A549 treated with dexamethasone at 1 μM for 4 hours (cell line): Measurements from ENCODE around the gene FKTN. TPM values are rescaled to one million over a fixed set of nuclear protein-coding genes. Genes with fewer than 3 reads are reported as not detected.

Source experiments
- total RNA-seq: library from RNA; stranded (reverse); fragments of 200-300 nt; extraction: Qiagen RNA extraction; gene quantifications from 5 replicates; pipeline ENCODE4 v1.2.3, GENCODE V29; 2022

FKTN gene
- 6.2 to 9.2 TPM (median 8.3 TPM) in 5 replicates for total RNA-seq

GRCh38 chr9:105557804-105558610 is at the start of gene FKTN:
Gene FKTN, plus strand, starts transcription at chr9:105558131. Its CDS starts 16,902 bp downstream, at chr9:105575033.

GRCh38 chr9:105662184-105663104 is 104.5 kb downstream of the FKTN start, which contains the start of gene TAL2:
Gene TAL2, plus strand, starts transcription at chr9:105662457. Its CDS starts 40 bp downstream, at chr9:105662497.

Other genes with a start within 250 kb of the FKTN start
- gene FSD1L, start 110.1 kb upstream of the FKTN start, total RNA-seq, result 2.0 to 5.1 TPM (median 3.5 TPM) in 5 replicates
- gene TAL2, start 104.3 kb downstream of the FKTN start, total RNA-seq, result 0.15 to 0.45 TPM (median 0.22 TPM) in 4 of 5 replicates, not detected in the other
- gene TMEM38B, start 136.4 kb downstream of the FKTN start, total RNA-seq, result 11.4 to 15.6 TPM (median 13.2 TPM) in 5 replicates